Natural killer cell (primary cell): ENCODE measurements around the gene FOXO1. TPM values are rescaled to one million over a fixed set of nuclear protein-coding genes. Genes with fewer than 3 reads are reported as not detected.
A peak's percentile ranks its signal among the peaks of the same experiment; 100 is the strongest.

Experiments
- ATAC-seq, 3 donors: fragments of 150-1000 bp in 2 of 3; fragments of 200-7000 bp in 1 of 3; cut with Tn5 transposase; 1 replicate in 1 of 3; 2 replicates in 2 of 3; pipeline ENCODE4 v1.10.0; 2021; ENCODE audit warnings: mild to moderate bottlenecking in 2 of 3, moderate library complexity in 2 of 3
- DNase-seq, 2 donors: peaks; one replicate each; pipeline versions ENCODE4 v3.0.0 to v3.0.0-alpha.2; 2013 to 2021; ENCODE audit warnings: mixed read lengths in 1 of 2
- H3K27ac ChIP-seq: one replicate; pipeline ENCODE4 v1.5.1; 2013; ENCODE audit warnings: mild to moderate bottlenecking, low read length
- H3K27me3 ChIP-seq: one replicate; pipeline ENCODE4 v1.6.1; 2013; ENCODE audit warnings: low read length; ENCODE audit not compliant: control insufficient read depth, insufficient read depth
- H3K36me3 ChIP-seq: one replicate; pipeline ENCODE4 v1.6.1; 2013; ENCODE audit warnings: low read length; ENCODE audit not compliant: control insufficient read depth, insufficient read depth
- H3K4me1 ChIP-seq: one replicate; pipeline ENCODE4 v1.6.1; 2013; ENCODE audit warnings: low read length; ENCODE audit not compliant: control insufficient read depth, insufficient read depth
- H3K4me3 ChIP-seq: one replicate; pipeline ENCODE4 v1.5.1; 2013; ENCODE audit warnings: low read length
- H3K9me3 ChIP-seq: one replicate; pipeline ENCODE4 v1.6.1; 2013; ENCODE audit warnings: low read length; ENCODE audit not compliant: control insufficient read depth, insufficient read depth
- H3K27ac Mint-ChIP-seq, 2 donors: one replicate each; pipeline ENCODE4 v1.8.0; 2022; ENCODE audit warnings: mild to moderate bottlenecking in 2 of 2, mixed read lengths in 2 of 2, moderate library complexity in 1 of 2
- H3K27me3 Mint-ChIP-seq, 2 donors: one replicate each; pipeline ENCODE4 v1.8.0; 2022; ENCODE audit warnings: low read depth in 2 of 2, mixed read lengths in 2 of 2
- H3K36me3 Mint-ChIP-seq: one replicate; pipeline ENCODE4 v1.8.0; 2022; ENCODE audit warnings: mixed read lengths
- H3K4me1 Mint-ChIP-seq, 2 donors: one replicate each; pipeline ENCODE4 v1.8.0; 2022; ENCODE audit warnings: mixed read lengths in 2 of 2
- H3K4me3 Mint-ChIP-seq: one replicate; pipeline ENCODE4 v1.8.0; 2022; ENCODE audit warnings: mild to moderate bottlenecking, moderate library complexity, mixed read lengths
- H3K9me3 Mint-ChIP-seq, 2 donors: one replicate each; pipeline ENCODE4 v1.8.0; 2022; ENCODE audit warnings: mixed read lengths in 2 of 2
- CTCF ChIP-seq: fragments of 200-600 bp; IDR thresholded peaks from one replicate; pipeline ENCODE4 v1.8.0; 2022; ENCODE audit warnings: antibody characterized with exemption
- WGBS: methylation state at CpG from one replicate; pipeline ENCODE4 v1.1.7; 2013; ENCODE audit warnings: missing lambda C conversion rate; ENCODE audit not compliant: insufficient coverage; 5-methylcytosine and 5-hydroxymethylcytosine counted together
- intact Hi-C: fragments of 100-400 bp; cut with micrococcal nuclease; formaldehyde crosslinking; loops from one replicate; pipeline ENCODE4 v1.14.2; 2022
- total RNA-seq, 4 donors: library from RNA; stranded (reverse); fragments of 120-200 nt in 1 of 4; gene quantifications; one replicate each; pipeline versions ENCODE4 v1.2.3 to v1.2.4, GENCODE V29; 2013 to 2022

Gene FOXO1
- total RNA-seq, 3 donors from 2014 or later (not counting 1 experiment from before 2014, with no cell fraction given), result 23.9 to 29.8 (median 27.6) TPM

- intact Hi-C loops, result no loop called here
Measured at GRCh38 chr13:40592035-40592434, 74.4 kb downstream of the FOXO1 start.

DNA sequence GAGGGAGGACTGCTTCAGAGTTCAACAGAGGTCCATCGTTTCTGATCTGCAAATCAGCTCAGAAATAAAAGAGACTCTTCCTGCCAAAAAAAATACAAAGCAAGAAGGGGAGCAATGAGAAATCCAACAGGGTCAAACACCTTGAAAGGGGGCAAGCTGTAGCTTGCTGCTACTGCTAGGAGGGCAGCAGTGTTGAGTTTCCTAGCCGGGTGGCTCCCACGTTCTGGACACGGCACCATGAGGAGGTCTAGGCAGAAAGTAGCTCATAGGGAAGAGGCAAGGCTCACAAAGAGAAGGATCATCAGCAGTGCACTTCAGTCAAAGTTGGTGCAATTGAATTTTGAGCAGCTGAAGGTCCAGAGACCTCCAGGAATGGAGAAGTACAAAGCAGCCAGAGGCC lies 75.3 kb downstream of the FOXO1 start:
- no peak for DNase-seq
- no peak for TF ChIP-seq CTCF
- Mint-ChIP-seq H3K27ac (peak overlapping the region; percentile 53 to 82), H3K36me3 (no peaks in the 10 kb centered on the region), H3K4me3 (no peak overlapping the region), H3K27me3 (no peaks in the 10 kb centered on the region), H3K4me1 (peaks cover 75% of the 10 kb centered on the region in 2 donors), H3K9me3 (no peaks in the 10 kb centered on the region)
- WGBS, result 75% methylated on average over 4 of the region's 4 CpGs
- no peak for ATAC-seq
- Histone ChIP-seq H3K4me1 (peaks cover 17% of the 10 kb centered on the region), H3K9me3 (no peaks in the 10 kb centered on the region), H3K27ac (peak overlapping the region; percentile 36), H3K4me3 (no peak overlapping the region), H3K36me3 (no peaks in the 10 kb centered on the region), H3K27me3 (no peaks in the 10 kb centered on the region)
- intact Hi-C loops, result no loop called here

More at GRCh38 chr13:40592035-40592434, 74.4 kb downstream of the FOXO1 start:
- Histone ChIP-seq H3K27me3 (no peaks in the 10 kb centered on the region), H3K27ac (no peak overlapping the region), H3K9me3 (no peaks in the 10 kb centered on the region), H3K4me3 (no peak overlapping the region), H3K4me1 (peaks cover 17% of the 10 kb centered on the region), H3K36me3 (no peaks in the 10 kb centered on the region)
- H3K27ac Mint-ChIP-seq, result peak overlapping the region in 1 of 2 donors; percentile 31
- no peaks in the 10 kb centered on the region for H3K9me3 Mint-ChIP-seq
- H3K36me3 Mint-ChIP-seq, result no peaks in the 10 kb centered on the region
- no peaks in the 10 kb centered on the region for H3K27me3 Mint-ChIP-seq
- DNase-seq (no peak), ATAC-seq (no peak)
- H3K4me3 Mint-ChIP-seq, result no peak overlapping the region
- 100% methylated on average over 1 of the region's 1 CpG for WGBS
- H3K4me1 Mint-ChIP-seq, result peaks cover 75% of the 10 kb centered on the region in 2 donors
- TF ChIP-seq CTCF, result no peak

- Mint-ChIP-seq H3K4me3 (no peak overlapping the region), H3K4me1 (peaks cover 70 to 74% of the 10 kb centered on the region in 2 donors), H3K36me3 (no peaks in the 10 kb centered on the region), H3K27ac (peak overlapping the region; percentile 82 to 86), H3K27me3 (no peaks in the 10 kb centered on the region), H3K9me3 (no peaks in the 10 kb centered on the region)
- peak overlapping the region; percentile 60 for H3K27ac ChIP-seq
- H3K4me3 ChIP-seq, result no peak overlapping the region
- H3K36me3 ChIP-seq, result no peaks in the 10 kb centered on the region
- H3K4me1 ChIP-seq, result peaks cover 17% of the 10 kb centered on the region
- no peaks in the 10 kb centered on the region for H3K27me3 ChIP-seq
- 91% methylated on average over 7 of the region's 8 CpGs for WGBS
- TF ChIP-seq CTCF, result no peak
- DNase-seq, result no peak
- intact Hi-C loops, result no loop called here
- ATAC-seq, result no peak
- no peaks in the 10 kb centered on the region for H3K9me3 ChIP-seq
Measured at GRCh38 chr13:40590112-40590862, 76.2 kb downstream of the FOXO1 start.
